GM19025 (cell line): ENCODE results near the gene CD151.

ENCODE experiments used
- ATAC-seq: cut with Tn5 transposase; IDR thresholded peaks from one replicate; pipeline ENCODE4 v1.9.1; 2021; ENCODE audit warnings: mild to moderate bottlenecking, low read depth, moderate library complexity; ENCODE audit not compliant: unreplicated experiment

The CD151 gene

GRCh38 chr11:832529-833113 lies at the start of gene CD151:
Gene CD151, plus strand, starts transcription at chr11:832952. Its CDS starts 3,118 bp downstream, at chr11:836070.
- no peak for ATAC-seq

GRCh38 chr11:783581-784015 lies 49.2 kb upstream of the CD151 start:
- ATAC-seq = no peak

GRCh38 chr11:786235-787083 lies 46.3 kb upstream of the CD151 start:
- no peak for ATAC-seq

GRCh38 chr11:787084-787675 lies 45.6 kb upstream of the CD151 start:
- no peak for ATAC-seq

GRCh38 chr11:788009-788640 lies 44.6 kb upstream of the CD151 start:
- ATAC-seq = no peak

GRCh38 chr11:788953-789940 lies 43.5 kb upstream of the CD151 start:
- ATAC-seq = no peak

- ATAC-seq = no peak
These were observed 42.8 kb upstream of the CD151 start, which contains the start of gene CEND1 for GRCh38 chr11:789943-790342. Gene CEND1, minus strand, starts transcription at chr11:790090. Its CDS starts 1,514 bp downstream, at chr11:788576.

- no peak for ATAC-seq
These were observed 41.8 kb upstream of the CD151 start for GRCh38 chr11:790721-791564.

GRCh38 chr11:791658-792534 lies 40.9 kb upstream of the CD151 start:
- no peak for ATAC-seq

GRCh38 chr11:792535-792821 lies 40.3 kb upstream of the CD151 start:
- no peak for ATAC-seq

GRCh38 chr11:792873-793272 lies 39.9 kb upstream of the CD151 start:
- ATAC-seq = no peak

GRCh38 chr11:793556-793955 lies 39.2 kb upstream of the CD151 start:
- ATAC-seq = no peak

GRCh38 chr11:794013-794765 lies 38.6 kb upstream of the CD151 start:
- no peak for ATAC-seq

GRCh38 chr11:794766-795633 lies 37.8 kb upstream of the CD151 start:
- no peak for ATAC-seq

- ATAC-seq = no peak
These were observed 36.9 kb upstream of the CD151 start for GRCh38 chr11:795634-796564.
